ENCODE results near the gene TBRG1. TPM values are rescaled to one million over a fixed set of nuclear protein-coding genes. Genes with fewer than 3 reads are reported as not detected.

TBRG1 gene
- total RNA-seq, 6 experiments from 2014 or later = 18.8 to 25.9 (median 24.1) TPM

- peaks cover 1% of the 10 kb centered on the region for H3K27me3 Mint-ChIP-seq (ENCODE audit: insufficient read depth)
- H3K4me1 Mint-ChIP-seq (ENCODE audit: low read depth) = no peaks in the 10 kb centered on the region
- H3K9me3 Mint-ChIP-seq = no peaks in the 10 kb centered on the region
- H3K27ac Mint-ChIP-seq = no peak overlapping the region
- TF ChIP-seq CTCF (IDR thresholded peaks at IDR 0.05) = no peak
- no peaks in the 10 kb centered on the region for H3K36me3 Mint-ChIP-seq (ENCODE audit: low read depth)
- DNase-seq = no peak
- H3K4me3 Mint-ChIP-seq = no peak overlapping the region
Measured at GRCh38 chr11:124658986-124659385, 36.3 kb downstream of the TBRG1 start.

- Mint-ChIP-seq H3K36me3 (ENCODE audit: low read depth) (no peaks in the 10 kb centered on the region), H3K27me3 (ENCODE audit: insufficient read depth) (peaks cover 1% of the 10 kb centered on the region), H3K9me3 (no peaks in the 10 kb centered on the region), H3K4me3 (no peak overlapping the region), H3K4me1 (ENCODE audit: low read depth) (no peaks in the 10 kb centered on the region), H3K27ac (no peak overlapping the region)
- DNase-seq = no peak
- TF ChIP-seq CTCF (IDR thresholded peaks at IDR 0.05) = no peak
Measured at GRCh38 chr11:124661553-124661952, 38.9 kb downstream of the TBRG1 start.

- Mint-ChIP-seq H3K27me3 (ENCODE audit: insufficient read depth) (peaks cover 1% of the 10 kb centered on the region), H3K4me1 (ENCODE audit: low read depth) (no peaks in the 10 kb centered on the region), H3K9me3 (no peaks in the 10 kb centered on the region), H3K36me3 (ENCODE audit: low read depth) (no peaks in the 10 kb centered on the region), H3K4me3 (no peak overlapping the region), H3K27ac (no peak overlapping the region)
- TF ChIP-seq CTCF (IDR thresholded peaks at IDR 0.05) = no peak
- no peak for DNase-seq
Measured at GRCh38 chr11:124662106-124662505, 39.4 kb downstream of the TBRG1 start.

- no peaks in the 10 kb centered on the region for H3K4me1 Mint-ChIP-seq (ENCODE audit: low read depth)
- peaks cover 1% of the 10 kb centered on the region for H3K27me3 Mint-ChIP-seq (ENCODE audit: insufficient read depth)
- H3K36me3 Mint-ChIP-seq (ENCODE audit: low read depth) = no peaks in the 10 kb centered on the region
- no peak overlapping the region for H3K27ac Mint-ChIP-seq
- TF ChIP-seq CTCF (IDR thresholded peaks at IDR 0.05) = no peak
- H3K9me3 Mint-ChIP-seq = no peaks in the 10 kb centered on the region
- H3K4me3 Mint-ChIP-seq = no peak overlapping the region
- DNase-seq = no peak
Measured at GRCh38 chr11:124663861-124664260, 41.2 kb downstream of the TBRG1 start.

- H3K27ac Mint-ChIP-seq = no peak overlapping the region
- peaks cover 6% of the 10 kb centered on the region for H3K4me1 Mint-ChIP-seq (ENCODE audit: low read depth)
- DNase-seq = no peak
- H3K27me3 Mint-ChIP-seq (ENCODE audit: insufficient read depth) = no peaks in the 10 kb centered on the region; the same call in 1 of the 2 replicates
- no peak overlapping the region for H3K4me3 Mint-ChIP-seq
- H3K9me3 Mint-ChIP-seq = no peaks in the 10 kb centered on the region
- H3K36me3 Mint-ChIP-seq (ENCODE audit: low read depth) = no peaks in the 10 kb centered on the region
- TF ChIP-seq CTCF (IDR thresholded peaks at IDR 0.05) = no peak
Measured at GRCh38 chr11:124667601-124668000, 44.9 kb downstream of the TBRG1 start.

GRCh38 chr11:124669193-124669592 is 46.5 kb downstream of the TBRG1 start:
- Mint-ChIP-seq H3K9me3 (no peaks in the 10 kb centered on the region), H3K27ac (no peak overlapping the region), H3K27me3 (ENCODE audit: insufficient read depth) (peaks cover 4% of the 10 kb centered on the region; the same call in 1 of the 2 replicates), H3K4me1 (ENCODE audit: low read depth) (peaks cover 14% of the 10 kb centered on the region), H3K36me3 (ENCODE audit: low read depth) (no peaks in the 10 kb centered on the region; the same call in 1 of the 2 replicates), H3K4me3 (no peak overlapping the region)
- TF ChIP-seq CTCF (IDR thresholded peaks at IDR 0.05) = peak; percentile 89
- peak; percentile 25 for DNase-seq
